ENCODE measurements around the gene GRHPR.

GRCh38 chr9:37445832-37446231, 23.3 kb downstream of the GRHPR start:
- TF ChIP-seq, protein P1, sequence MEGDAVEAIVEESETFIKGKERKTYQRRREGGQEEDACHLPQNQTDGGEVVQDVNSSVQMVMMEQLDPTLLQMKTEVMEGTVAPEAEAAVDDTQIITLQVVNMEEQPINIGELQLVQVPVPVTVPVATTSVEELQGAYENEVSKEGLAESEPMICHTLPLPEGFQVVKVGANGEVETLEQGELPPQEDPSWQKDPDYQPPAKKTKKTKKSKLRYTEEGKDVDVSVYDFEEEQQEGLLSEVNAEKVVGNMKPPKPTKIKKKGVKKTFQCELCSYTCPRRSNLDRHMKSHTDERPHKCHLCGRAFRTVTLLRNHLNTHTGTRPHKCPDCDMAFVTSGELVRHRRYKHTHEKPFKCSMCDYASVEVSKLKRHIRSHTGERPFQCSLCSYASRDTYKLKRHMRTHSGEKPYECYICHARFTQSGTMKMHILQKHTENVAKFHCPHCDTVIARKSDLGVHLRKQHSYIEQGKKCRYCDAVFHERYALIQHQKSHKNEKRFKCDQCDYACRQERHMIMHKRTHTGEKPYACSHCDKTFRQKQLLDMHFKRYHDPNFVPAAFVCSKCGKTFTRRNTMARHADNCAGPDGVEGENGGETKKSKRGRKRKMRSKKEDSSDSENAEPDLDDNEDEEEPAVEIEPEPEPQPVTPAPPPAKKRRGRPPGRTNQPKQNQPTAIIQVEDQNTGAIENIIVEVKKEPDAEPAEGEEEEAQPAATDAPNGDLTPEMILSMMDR (IDR thresholded peaks at IDR 0.05 in 2 of 3, conservative IDR thresholded peaks at IDR 0.05 in 1 of 3; ENCODE audit: control insufficient read depth in 2 of 3, extremely low read depth in 1 of 3, insufficient read depth in 1 of 3, low read depth in 3 of 3, low read length in 3 of 3): no peak
- no peak for TF ChIP-seq SP1 (IDR thresholded peaks at IDR 0.05; ENCODE audit: low read depth, low read length)
- TF ChIP-seq MAX (IDR thresholded peaks at IDR 0.05; ENCODE audit: low read depth, low read length): no peak
- TF ChIP-seq, protein P2, sequence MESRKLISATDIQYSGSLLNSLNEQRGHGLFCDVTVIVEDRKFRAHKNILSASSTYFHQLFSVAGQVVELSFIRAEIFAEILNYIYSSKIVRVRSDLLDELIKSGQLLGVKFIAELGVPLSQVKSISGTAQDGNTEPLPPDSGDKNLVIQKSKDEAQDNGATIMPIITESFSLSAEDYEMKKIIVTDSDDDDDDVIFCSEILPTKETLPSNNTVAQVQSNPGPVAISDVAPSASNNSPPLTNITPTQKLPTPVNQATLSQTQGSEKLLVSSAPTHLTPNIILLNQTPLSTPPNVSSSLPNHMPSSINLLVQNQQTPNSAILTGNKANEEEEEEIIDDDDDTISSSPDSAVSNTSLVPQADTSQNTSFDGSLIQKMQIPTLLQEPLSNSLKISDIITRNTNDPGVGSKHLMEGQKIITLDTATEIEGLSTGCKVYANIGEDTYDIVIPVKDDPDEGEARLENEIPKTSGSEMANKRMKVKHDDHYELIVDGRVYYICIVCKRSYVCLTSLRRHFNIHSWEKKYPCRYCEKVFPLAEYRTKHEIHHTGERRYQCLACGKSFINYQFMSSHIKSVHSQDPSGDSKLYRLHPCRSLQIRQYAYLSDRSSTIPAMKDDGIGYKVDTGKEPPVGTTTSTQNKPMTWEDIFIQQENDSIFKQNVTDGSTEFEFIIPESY (IDR thresholded peaks at IDR 0.05): no peak
- no peak for TF ChIP-seq CEBPZ (IDR thresholded peaks at IDR 0.05; ENCODE audit: low read depth, low read length)
- TF ChIP-seq POLR2A (IDR thresholded peaks at IDR 0.05; ENCODE audit: low read depth, low read length): no peak

All from GM12878 (cell line).